ENCODE measurements around the gene PHC2. TPM values are rescaled to one million over a fixed set of nuclear protein-coding genes. Genes with fewer than 3 reads are reported as not detected.

PHC2 gene
- total and polyA plus RNA-seq, 2 of the 13 experiments (the other 11 are each of a cell fraction or from before 2014, with no cell fraction given) = 52.5 to 84.9 TPM

DNA sequence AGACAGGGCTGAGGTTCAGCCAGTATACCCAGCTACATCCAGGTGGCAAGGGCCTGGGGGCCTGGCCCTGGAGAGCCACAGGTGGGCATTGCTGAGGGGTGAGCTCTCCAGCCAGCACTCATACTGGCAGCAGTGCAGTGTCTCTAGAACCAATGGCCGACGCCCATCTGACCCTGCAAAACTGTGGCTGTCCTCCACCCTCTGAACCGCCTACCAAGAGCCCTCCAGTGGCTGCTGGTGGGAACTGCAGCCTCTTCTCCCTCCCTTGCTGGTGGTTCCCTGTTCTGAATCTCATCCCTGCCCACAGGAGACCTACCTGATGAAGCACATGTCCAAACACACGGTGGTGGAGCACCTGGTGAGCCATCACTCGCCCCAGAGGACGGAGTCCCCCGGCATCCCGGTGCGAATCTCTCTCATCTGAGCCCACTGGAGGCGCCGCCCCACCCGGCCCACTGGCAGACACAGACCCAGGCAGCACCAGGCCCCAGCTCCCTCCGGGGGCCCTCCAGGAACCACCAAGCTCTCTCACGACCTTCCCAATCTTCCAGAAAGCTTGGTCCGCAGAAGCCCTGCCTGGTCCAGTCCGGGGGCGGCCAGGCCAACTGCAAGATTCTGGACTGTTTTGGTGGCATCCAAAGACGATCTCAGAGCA lies 132.1 kb downstream of the PHC2 start (continued):
- TF ChIP-seq, protein P1, sequence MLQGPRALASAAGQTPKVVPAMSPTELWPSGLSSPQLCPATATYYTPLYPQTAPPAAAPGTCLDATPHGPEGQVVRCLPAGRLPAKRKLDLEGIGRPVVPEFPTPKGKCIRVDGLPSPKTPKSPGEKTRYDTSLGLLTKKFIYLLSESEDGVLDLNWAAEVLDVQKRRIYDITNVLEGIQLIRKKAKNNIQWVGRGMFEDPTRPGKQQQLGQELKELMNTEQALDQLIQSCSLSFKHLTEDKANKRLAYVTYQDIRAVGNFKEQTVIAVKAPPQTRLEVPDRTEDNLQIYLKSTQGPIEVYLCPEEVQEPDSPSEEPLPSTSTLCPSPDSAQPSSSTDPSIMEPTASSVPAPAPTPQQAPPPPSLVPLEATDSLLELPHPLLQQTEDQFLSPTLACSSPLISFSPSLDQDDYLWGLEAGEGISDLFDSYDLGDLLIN (CRISPR knock-in tag; IDR thresholded peaks at IDR 0.05; ENCODE audit: borderline replicate concordance) = no peak
- TF ChIP-seq ZNF10 (CRISPR knock-in tag; IDR thresholded peaks at IDR 0.05; ENCODE audit: borderline replicate concordance, low read depth) (no peak), PAX8 (CRISPR knock-in tag; IDR thresholded peaks at IDR 0.05; ENCODE audit: borderline replicate concordance) (no peak), BRD4 (CRISPR knock-in tag; IDR thresholded peaks at IDR 0.05) (no peak), NPAS2 (CRISPR knock-in tag; IDR thresholded peaks at IDR 0.05; ENCODE audit: borderline replicate concordance) (no peak), ZNF75D (CRISPR knock-in tag; IDR thresholded peaks at IDR 0.05; ENCODE audit: borderline replicate concordance) (no peak), ZSCAN22 (CRISPR knock-in tag; IDR thresholded peaks at IDR 0.05) (peak; percentile 100), PCBP2 (optimal IDR thresholded peaks at IDR 0.05; ENCODE audit: low read depth, low read length, poor library complexity, severe bottlenecking) (no peak), ZBTB42 (CRISPR knock-in tag; IDR thresholded peaks at IDR 0.05) (no peak), ZFX (CRISPR knock-in tag; IDR thresholded peaks at IDR 0.05; ENCODE audit: low read depth) (0 out of 2 replicates have a peak, but pooled peaks have one; percentile 22), POLR2A (IDR thresholded peaks at IDR 0.05; ENCODE audit: insufficient read depth in 1 of 2, low read depth in 2 of 2, low read length in 2 of 2) (no peak), ISX (CRISPR knock-in tag; conservative IDR thresholded peaks at IDR 0.05) (no peak), RXRA (CRISPR knock-in tag; IDR thresholded peaks at IDR 0.05) (no peak), ZKSCAN1 (IDR thresholded peaks at IDR 0.05; ENCODE audit: low read length) (0 out of 2 replicates have a peak, but pooled peaks have one; percentile 29), ZNF350 (CRISPR knock-in tag; IDR thresholded peaks at IDR 0.05; ENCODE audit: borderline replicate concordance, low read depth) (no peak), AGO1 (IDR thresholded peaks at IDR 0.05; ENCODE audit: low read depth, low read length, poor library complexity, severe bottlenecking) (no peak)
- TF ChIP-seq, protein P2, sequence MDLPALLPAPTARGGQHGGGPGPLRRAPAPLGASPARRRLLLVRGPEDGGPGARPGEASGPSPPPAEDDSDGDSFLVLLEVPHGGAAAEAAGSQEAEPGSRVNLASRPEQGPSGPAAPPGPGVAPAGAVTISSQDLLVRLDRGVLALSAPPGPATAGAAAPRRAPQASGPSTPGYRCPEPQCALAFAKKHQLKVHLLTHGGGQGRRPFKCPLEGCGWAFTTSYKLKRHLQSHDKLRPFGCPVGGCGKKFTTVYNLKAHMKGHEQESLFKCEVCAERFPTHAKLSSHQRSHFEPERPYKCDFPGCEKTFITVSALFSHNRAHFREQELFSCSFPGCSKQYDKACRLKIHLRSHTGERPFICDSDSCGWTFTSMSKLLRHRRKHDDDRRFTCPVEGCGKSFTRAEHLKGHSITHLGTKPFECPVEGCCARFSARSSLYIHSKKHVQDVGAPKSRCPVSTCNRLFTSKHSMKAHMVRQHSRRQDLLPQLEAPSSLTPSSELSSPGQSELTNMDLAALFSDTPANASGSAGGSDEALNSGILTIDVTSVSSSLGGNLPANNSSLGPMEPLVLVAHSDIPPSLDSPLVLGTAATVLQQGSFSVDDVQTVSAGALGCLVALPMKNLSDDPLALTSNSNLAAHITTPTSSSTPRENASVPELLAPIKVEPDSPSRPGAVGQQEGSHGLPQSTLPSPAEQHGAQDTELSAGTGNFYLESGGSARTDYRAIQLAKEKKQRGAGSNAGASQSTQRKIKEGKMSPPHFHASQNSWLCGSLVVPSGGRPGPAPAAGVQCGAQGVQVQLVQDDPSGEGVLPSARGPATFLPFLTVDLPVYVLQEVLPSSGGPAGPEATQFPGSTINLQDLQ (CRISPR knock-in tag; IDR thresholded peaks at IDR 0.05) = no peak
- TF ChIP-seq, protein P3, sequence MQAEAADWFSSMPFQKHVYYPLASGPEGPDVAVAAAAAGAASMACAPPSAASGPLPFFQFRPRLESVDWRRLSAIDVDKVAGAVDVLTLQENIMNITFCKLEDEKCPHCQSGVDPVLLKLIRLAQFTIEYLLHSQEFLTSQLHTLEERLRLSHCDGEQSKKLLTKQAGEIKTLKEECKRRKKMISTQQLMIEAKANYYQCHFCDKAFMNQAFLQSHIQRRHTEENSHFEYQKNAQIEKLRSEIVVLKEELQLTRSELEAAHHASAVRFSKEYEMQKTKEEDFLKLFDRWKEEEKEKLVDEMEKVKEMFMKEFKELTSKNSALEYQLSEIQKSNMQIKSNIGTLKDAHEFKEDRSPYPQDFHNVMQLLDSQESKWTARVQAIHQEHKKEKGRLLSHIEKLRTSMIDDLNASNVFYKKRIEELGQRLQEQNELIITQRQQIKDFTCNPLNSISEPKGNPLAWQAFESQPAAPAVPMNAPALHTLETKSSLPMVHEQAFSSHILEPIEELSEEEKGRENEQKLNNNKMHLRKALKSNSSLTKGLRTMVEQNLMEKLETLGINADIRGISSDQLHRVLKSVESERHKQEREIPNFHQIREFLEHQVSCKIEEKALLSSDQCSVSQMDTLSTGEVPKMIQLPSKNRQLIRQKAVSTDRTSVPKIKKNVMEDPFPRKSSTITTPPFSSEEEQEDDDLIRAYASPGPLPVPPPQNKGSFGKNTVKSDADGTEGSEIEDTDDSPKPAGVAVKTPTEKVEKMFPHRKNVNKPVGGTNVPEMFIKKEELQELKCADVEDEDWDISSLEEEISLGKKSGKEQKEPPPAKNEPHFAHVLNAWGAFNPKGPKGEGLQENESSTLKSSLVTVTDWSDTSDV (CRISPR knock-in tag; IDR thresholded peaks at IDR 0.05) = no peak
- TF ChIP-seq, protein P4, sequence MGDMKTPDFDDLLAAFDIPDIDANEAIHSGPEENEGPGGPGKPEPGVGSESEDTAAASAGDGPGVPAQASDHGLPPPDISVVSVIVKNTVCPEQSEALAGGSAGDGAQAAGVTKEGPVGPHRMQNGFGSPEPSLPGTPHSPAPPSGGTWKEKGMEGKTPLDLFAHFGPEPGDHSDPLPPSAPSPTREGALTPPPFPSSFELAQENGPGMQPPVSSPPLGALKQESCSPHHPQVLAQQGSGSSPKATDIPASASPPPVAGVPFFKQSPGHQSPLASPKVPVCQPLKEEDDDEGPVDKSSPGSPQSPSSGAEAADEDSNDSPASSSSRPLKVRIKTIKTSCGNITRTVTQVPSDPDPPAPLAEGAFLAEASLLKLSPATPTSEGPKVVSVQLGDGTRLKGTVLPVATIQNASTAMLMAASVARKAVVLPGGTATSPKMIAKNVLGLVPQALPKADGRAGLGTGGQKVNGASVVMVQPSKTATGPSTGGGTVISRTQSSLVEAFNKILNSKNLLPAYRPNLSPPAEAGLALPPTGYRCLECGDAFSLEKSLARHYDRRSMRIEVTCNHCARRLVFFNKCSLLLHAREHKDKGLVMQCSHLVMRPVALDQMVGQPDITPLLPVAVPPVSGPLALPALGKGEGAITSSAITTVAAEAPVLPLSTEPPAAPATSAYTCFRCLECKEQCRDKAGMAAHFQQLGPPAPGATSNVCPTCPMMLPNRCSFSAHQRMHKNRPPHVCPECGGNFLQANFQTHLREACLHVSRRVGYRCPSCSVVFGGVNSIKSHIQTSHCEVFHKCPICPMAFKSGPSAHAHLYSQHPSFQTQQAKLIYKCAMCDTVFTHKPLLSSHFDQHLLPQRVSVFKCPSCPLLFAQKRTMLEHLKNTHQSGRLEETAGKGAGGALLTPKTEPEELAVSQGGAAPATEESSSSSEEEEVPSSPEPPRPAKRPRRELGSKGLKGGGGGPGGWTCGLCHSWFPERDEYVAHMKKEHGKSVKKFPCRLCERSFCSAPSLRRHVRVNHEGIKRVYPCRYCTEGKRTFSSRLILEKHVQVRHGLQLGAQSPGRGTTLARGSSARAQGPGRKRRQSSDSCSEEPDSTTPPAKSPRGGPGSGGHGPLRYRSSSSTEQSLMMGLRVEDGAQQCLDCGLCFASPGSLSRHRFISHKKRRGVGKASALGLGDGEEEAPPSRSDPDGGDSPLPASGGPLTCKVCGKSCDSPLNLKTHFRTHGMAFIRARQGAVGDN (CRISPR knock-in tag; IDR thresholded peaks at IDR 0.05) = peak; percentile 36; the same call in 1 of the 2 replicates

All from HepG2 (cell line).